GM23248 (cell line): ENCODE results near the gene SHLD3. TPM values are rescaled to one million over a fixed set of nuclear protein-coding genes. Genes with fewer than 3 reads are reported as not detected.
"Not testable (repeated sequence)": the region's sequence is repeated elsewhere in the genome, so short reads cannot be mapped to it uniquely, and the experiment has no call there.

ENCODE experiments used
- DNase-seq: peaks from one replicate; pipeline ENCODE4 v3.0.0-alpha.2; 2015
- H2AFZ ChIP-seq: fragments of 200-600 bp; sonication (generic); 2 replicates; pipeline ENCODE4 v1.6.1; 2016; ENCODE audit warnings: antibody characterized with exemption
- H3F3A ChIP-seq: fragments of 200-600 bp; sonication (generic); 2 replicates; pipeline ENCODE4 v1.6.1; 2016; ENCODE audit warnings: mild to moderate bottlenecking, antibody characterized with exemption, mixed run types; ENCODE audit not compliant: insufficient read depth
- H3K27ac ChIP-seq: fragments of 200-600 bp; sonication (generic); 2 replicates; pipeline ENCODE4 v1.5.1; 2016; ENCODE audit warnings: mild to moderate bottlenecking
- H3K27me3 ChIP-seq: fragments of 200-600 bp; sonication (generic); replicated peaks from 2 replicates; pipeline ENCODE4 v1.6.1; 2016; ENCODE audit warnings: mild to moderate bottlenecking; ENCODE audit not compliant: insufficient read depth
- H3K36me3 ChIP-seq: fragments of 200-600 bp; sonication (generic); 2 replicates; pipeline ENCODE4 v1.6.1; 2016; ENCODE audit warnings: low read depth, mild to moderate bottlenecking
- H3K4me1 ChIP-seq: fragments of 200-600 bp; sonication (generic); 2 replicates; pipeline ENCODE4 v1.6.1; 2016; ENCODE audit warnings: mild to moderate bottlenecking; ENCODE audit not compliant: insufficient read depth
- H3K4me2 ChIP-seq: fragments of 200-600 bp; sonication (generic); one replicate; pipeline ENCODE4 v1.6.1; 2016; ENCODE audit warnings: mild to moderate bottlenecking; ENCODE audit not compliant: unreplicated experiment
- H3K4me3 ChIP-seq: fragments of 200-600 bp; sonication (generic); 2 replicates; pipeline ENCODE4 v1.5.1; 2016; ENCODE audit warnings: mild to moderate bottlenecking
- H3K79me2 ChIP-seq: fragments of 200-600 bp; sonication (generic); 2 replicates; pipeline ENCODE4 v1.6.1; 2016; ENCODE audit warnings: mild to moderate bottlenecking; ENCODE audit not compliant: insufficient read depth
- H3K9ac ChIP-seq: fragments of 200-600 bp; sonication (generic); 2 replicates; pipeline ENCODE4 v1.6.1; 2016; ENCODE audit warnings: mild to moderate bottlenecking
- H3K9me2 ChIP-seq: fragments of 200-600 bp; sonication (generic); 2 replicates; pipeline ENCODE4 v1.6.1; 2016; ENCODE audit warnings: mixed run types, mild to moderate bottlenecking, moderate library complexity; ENCODE audit not compliant: insufficient read depth
- H3K9me3 ChIP-seq: fragments of 200-600 bp; sonication (generic); one replicate; pipeline ENCODE4 v1.6.1; 2017; ENCODE audit warnings: low read depth
- H4K20me1 ChIP-seq: fragments of 200-600 bp; sonication (generic); 2 replicates; pipeline ENCODE4 v1.6.0; 2016; ENCODE audit not compliant: insufficient read depth
- EZH2 ChIP-seq: fragments of 200-600 bp; sonication (generic); IDR thresholded peaks from 2 replicates; pipeline ENCODE4 v1.6.1; 2018; ENCODE audit warnings: antibody characterized with exemption, mild to moderate bottlenecking; ENCODE audit not compliant: insufficient read depth, poor library complexity, severe bottlenecking
- EZH2phosphoT487 ChIP-seq: fragments of 200-600 bp; sonication (generic); IDR thresholded peaks from 2 replicates; pipeline ENCODE4 v1.6.1; 2018; ENCODE audit warnings: antibody characterized with exemption, moderate library complexity, mild to moderate bottlenecking, low read depth; ENCODE audit not compliant: insufficient read depth
- WGBS, 2 experiments: methylation state at CpG; one replicate each; pipeline ENCODE4 v1.1.6; 2015 to 2017; ENCODE audit warnings: low lambda C conversion rate in 2 of 2, low coverage in 1 of 2; ENCODE audit errors: missing lambda C conversion rate in 2 of 2; 5-methylcytosine and 5-hydroxymethylcytosine counted together
- in situ Hi-C: fragments of 300-500 bp; cut with MboI; formaldehyde crosslinking; loops from 2 replicates; pipeline ENCODE4 v1.15.0; 2020
- polyA plus RNA-seq: library from polyadenylated mRNA; unstranded; fragments of >200 nt; fragmentation: Nextera tagmentation; extraction: Ambion mirVana; gene quantifications from 2 replicates; pipeline ENCODE4 v1.2.1, GENCODE V29; 2016
- small RNA-seq: library from RNA; depleted of rRNA; stranded (forward); fragments of <200 nt; gene quantifications from one replicate; pipeline ENCODE3, GENCODE V24; 2014; ENCODE audit warnings: low read depth, low replicate concordance
- total RNA-seq: library from RNA; depleted of rRNA; stranded (reverse); fragments of >200 nt; shearing (Covaris generic); gene quantifications from 2 replicates; pipeline ENCODE4 v1.2.3, GENCODE V29; 2014; rRNA removed

Gene SHLD3
- total and polyA plus RNA-seq, 2 experiments from 2014 or later, result 1.2 to 2.3 TPM

DNA sequence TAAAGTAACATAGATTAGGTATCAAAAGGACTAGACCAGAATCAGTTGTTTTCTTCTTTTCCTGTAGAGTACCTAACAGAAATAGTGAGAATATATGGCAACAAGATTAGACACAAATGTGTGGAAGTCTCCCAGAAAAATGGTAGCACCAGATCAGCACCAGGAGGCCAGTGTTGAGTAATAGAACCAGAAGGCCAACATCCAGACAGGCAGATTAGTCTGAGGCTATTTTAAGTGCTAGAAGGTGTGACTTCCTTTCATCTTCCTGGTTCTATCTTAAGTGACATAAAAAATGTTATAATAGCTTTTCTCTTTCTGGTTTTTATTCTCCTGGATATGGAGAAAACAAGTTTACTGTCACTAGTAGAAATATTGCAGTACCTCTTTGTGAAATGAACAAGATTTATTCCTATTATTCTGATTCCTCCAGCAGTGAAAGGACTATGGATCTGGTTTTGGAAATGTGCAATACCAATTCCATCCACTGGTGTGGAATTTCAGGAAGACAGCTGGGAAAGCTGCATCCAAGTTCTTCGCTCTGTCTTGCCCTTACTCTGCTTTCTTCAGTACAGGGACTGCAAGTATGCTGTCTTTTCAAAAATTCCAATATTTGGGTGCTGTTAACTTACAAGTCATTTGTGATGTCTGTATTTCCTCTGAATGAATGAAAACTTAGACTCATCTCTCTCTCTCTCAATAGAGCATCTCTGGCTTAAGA lies 39.1 kb downstream of the SHLD3 start:
- no peaks in the 10 kb centered on the region for H3K27me3 ChIP-seq
- H2AFZ ChIP-seq, result no peak overlapping the region
- no peak overlapping the region for H3K27ac ChIP-seq
- no peaks in the 10 kb centered on the region for H3K79me2 ChIP-seq
- 100% methylated on average over 1 of the region's 1 CpG for WGBS, 2 experiments
- H3K36me3 ChIP-seq, result peaks cover 49% of the 10 kb centered on the region
- no peaks in the 10 kb centered on the region for H4K20me1 ChIP-seq
- DNase-seq, result peak; percentile 34
- H3K4me2 ChIP-seq, result no peak overlapping the region
- no peaks in the 10 kb centered on the region for H3K4me1 ChIP-seq
- H3K9me2 ChIP-seq, result no peaks in the 10 kb centered on the region
- H3K9ac ChIP-seq, result no peak overlapping the region
- TF ChIP-seq EZH2 (no peak), EZH2phosphoT487 (no peak)
- no peak overlapping the region for H3K4me3 ChIP-seq
- peaks cover 18% of the 10 kb centered on the region; the same call in 1 of the 2 replicates for H3F3A ChIP-seq
- in situ Hi-C loops, result no loop called here
- H3K9me3 ChIP-seq, result no peaks in the 10 kb centered on the region

DNA sequence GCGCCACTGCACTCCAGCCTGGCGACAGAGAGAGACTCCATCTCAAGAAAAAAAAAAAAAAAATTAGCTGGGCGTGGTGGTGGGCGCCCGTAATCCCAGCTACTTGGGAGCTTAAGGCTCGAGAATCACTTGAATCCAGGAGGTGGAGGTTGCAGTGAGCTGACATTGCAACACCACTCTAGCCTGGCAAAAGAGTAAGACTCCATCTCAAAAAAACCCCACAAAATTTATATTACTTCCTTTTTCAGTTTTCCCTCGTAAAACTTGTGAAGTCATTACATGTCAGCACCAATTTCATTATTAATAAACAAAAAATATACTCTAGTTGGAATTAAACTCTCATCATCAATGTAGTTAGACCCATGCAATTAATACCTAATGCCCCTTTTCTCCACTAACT lies 43.9 kb downstream of the SHLD3 start:
- Histone ChIP-seq H3K9me2 (no peaks in the 10 kb centered on the region), H3F3A (peaks cover 28% of the 10 kb centered on the region; the same call in 1 of the 2 replicates), H3K27me3 (no peaks in the 10 kb centered on the region), H3K4me3 (no peak overlapping the region), H3K79me2 (no peaks in the 10 kb centered on the region), H4K20me1 (no peaks in the 10 kb centered on the region), H3K27ac (no peak overlapping the region), H3K4me1 (peaks cover 15% of the 10 kb centered on the region; the same call in 1 of the 2 replicates), H3K36me3 (peaks cover 51% of the 10 kb centered on the region), H2AFZ (no peak overlapping the region), H3K9ac (no peak overlapping the region), H3K9me3 (no peaks in the 10 kb centered on the region), H3K4me2 (no peak overlapping the region)
- DNase-seq, result no peak
- TF ChIP-seq EZH2phosphoT487 (no peak), EZH2 (no peak)
- in situ Hi-C loops, result no loop called here
- 82 to 85% methylated on average over 6 to 7 of the region's 7 CpGs for WGBS, 2 experiments

GRCh38 chr5:65672796-65673195 lies 48.0 kb downstream of the SHLD3 start:
- peaks cover 21% of the 10 kb centered on the region; the same call in 1 of the 2 replicates for H3K4me1 ChIP-seq
- peak; percentile 74 for DNase-seq
- no peak overlapping the region for H2AFZ ChIP-seq
- H3K79me2 ChIP-seq, result peaks cover 26% of the 10 kb centered on the region
- WGBS, 2 experiments, result 92 to 95% methylated on average over 1 of the region's 1 CpG
- H3K4me3 ChIP-seq, result no peak overlapping the region
- no peak overlapping the region for H3K9ac ChIP-seq
- H3K27ac ChIP-seq, result peak overlapping the region; percentile 13
- H3K4me2 ChIP-seq, result peak overlapping the region; percentile 2
- H3K9me3 ChIP-seq, result no peaks in the 10 kb centered on the region
- H4K20me1 ChIP-seq, result no peaks in the 10 kb centered on the region
- H3K36me3 ChIP-seq, result peaks cover 28% of the 10 kb centered on the region
- in situ Hi-C loops, result no loop called here
- H3K9me2 ChIP-seq, result no peaks in the 10 kb centered on the region
- TF ChIP-seq EZH2phosphoT487 (no peak), EZH2 (no peak)
- H3F3A ChIP-seq, result peaks cover 20% of the 10 kb centered on the region; the same call in 1 of the 2 replicates
- no peaks in the 10 kb centered on the region for H3K27me3 ChIP-seq

DNA sequence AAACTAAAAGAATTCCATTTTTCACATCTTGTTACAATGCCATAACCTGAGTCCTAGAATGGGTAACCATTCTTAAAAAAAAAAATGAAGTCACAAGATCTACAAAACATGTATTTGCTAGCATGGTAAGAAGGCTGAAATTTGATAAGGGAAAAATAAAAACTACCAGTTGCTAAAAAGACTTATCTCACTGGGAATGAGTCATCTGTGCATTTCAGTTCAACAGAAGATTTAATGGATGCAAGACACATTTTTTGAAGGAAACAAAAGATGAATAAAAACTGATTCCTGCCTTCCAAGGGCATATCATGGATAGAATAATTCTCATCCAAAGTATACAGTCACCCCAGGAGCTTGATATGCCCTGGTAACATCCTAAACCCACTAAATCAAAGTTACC lies 49.9 kb downstream of the SHLD3 start:
- Histone ChIP-seq H3K27me3 (no peaks in the 10 kb centered on the region), H3K27ac (no peak overlapping the region), H3K4me2 (no peak overlapping the region), H2AFZ (no peak overlapping the region), H3K36me3 (peaks cover 28% of the 10 kb centered on the region), H3K9ac (no peak overlapping the region), H3F3A (peaks cover 20% of the 10 kb centered on the region; the same call in 1 of the 2 replicates), H3K4me1 (peaks cover 21% of the 10 kb centered on the region; the same call in 1 of the 2 replicates), H3K9me2 (no peaks in the 10 kb centered on the region), H3K79me2 (peaks cover 39% of the 10 kb centered on the region), H3K4me3 (no peak overlapping the region), H4K20me1 (no peaks in the 10 kb centered on the region), H3K9me3 (no peaks in the 10 kb centered on the region)
- peak; percentile 18 for DNase-seq
- in situ Hi-C loops, result no loop called here
- TF ChIP-seq EZH2 (no peak), EZH2phosphoT487 (no peak)

DNA sequence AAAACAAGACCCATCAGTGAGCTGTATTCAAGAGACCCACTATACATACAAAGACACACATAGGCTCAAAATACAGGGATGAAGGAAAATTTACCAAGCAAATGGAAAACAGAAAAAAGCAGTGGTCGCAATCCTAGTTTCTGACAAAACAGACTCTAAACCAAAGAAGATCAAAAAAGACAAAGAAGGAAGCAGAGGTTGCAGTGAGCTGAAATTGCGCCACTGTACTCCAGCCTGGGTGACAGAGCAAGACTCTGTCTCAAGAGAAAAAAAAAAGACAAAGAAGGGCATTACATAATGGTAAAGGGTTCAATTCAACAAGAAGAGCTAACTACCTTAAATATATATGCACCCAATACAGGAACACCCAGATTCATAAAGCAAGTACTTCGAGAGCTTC lies 51.2 kb downstream of the SHLD3 start:
- H4K20me1 ChIP-seq, H3K9ac ChIP-seq, in situ Hi-C loops, H3K4me3 ChIP-seq, H3K4me2 ChIP-seq, H2AFZ ChIP-seq, DNase-seq, H3K9me2 ChIP-seq, H3K27ac ChIP-seq, H3K9me3 ChIP-seq, H3K27me3 ChIP-seq: not testable (repeated sequence)
- H3F3A ChIP-seq, result peaks cover 20% of the 10 kb centered on the region; the same call in 1 of the 2 replicates
- peaks cover 26% of the 10 kb centered on the region for H3K36me3 ChIP-seq
- peaks cover 44% of the 10 kb centered on the region for H3K79me2 ChIP-seq
- 95 to 98% methylated on average over 3 of the region's 3 CpGs for WGBS, 2 experiments
- H3K4me1 ChIP-seq, result peaks cover 21% of the 10 kb centered on the region; the same call in 1 of the 2 replicates

Small RNA genes within 50 kb of the gene (small RNA-seq; reads per million reads assigned to genes)
- gene RNU6-540P, result not detected

Other genes with a start within 250 kb of the SHLD3 start
- gene ADAMTS6, start 143.1 kb upstream of the SHLD3 start, total RNA-seq, result 62.5 and 76.0 TPM in 2 replicates
- 7.9 and 10.1 TPM in 2 replicates for gene ADAMTS6, start 143.1 kb upstream of the SHLD3 start, polyA plus RNA-seq
- gene CENPK, start 61.9 kb upstream of the SHLD3 start, total RNA-seq, result 17.2 and 22.4 TPM in 2 replicates
- 22.1 and 23.9 TPM in 2 replicates for gene CENPK, start 61.9 kb upstream of the SHLD3 start, polyA plus RNA-seq
- gene PPWD1, start 61.7 kb upstream of the SHLD3 start, total RNA-seq, result 24.7 and 56.8 TPM in 2 replicates
- gene PPWD1, start 61.7 kb upstream of the SHLD3 start, polyA plus RNA-seq, result 22.5 and 23.9 TPM in 2 replicates
- gene TRIM23, start 694 bp upstream of the SHLD3 start, total RNA-seq, result 17.8 and 19.1 TPM in 2 replicates
- 2.7 and 2.9 TPM in 2 replicates for gene TRIM23, start 694 bp upstream of the SHLD3 start, polyA plus RNA-seq
- 19.5 and 24.4 TPM in 2 replicates for gene TRAPPC13, start within 50 bp of the SHLD3 start, total RNA-seq
- gene TRAPPC13, start within 50 bp of the SHLD3 start, polyA plus RNA-seq, result 20.1 and 21.1 TPM in 2 replicates
- 22.6 and 39.9 TPM in 2 replicates for gene SGTB, start 97.1 kb downstream of the SHLD3 start, total RNA-seq
- gene SGTB, start 97.1 kb downstream of the SHLD3 start, polyA plus RNA-seq, result 16.3 and 17.7 TPM in 2 replicates
- 37.7 and 58.3 TPM in 2 replicates for gene NLN, start 97.2 kb downstream of the SHLD3 start, total RNA-seq
- gene NLN, start 97.2 kb downstream of the SHLD3 start, polyA plus RNA-seq, result 49.6 and 54.9 TPM in 2 replicates